ENCODE data around the gene TENM4.

DNA sequence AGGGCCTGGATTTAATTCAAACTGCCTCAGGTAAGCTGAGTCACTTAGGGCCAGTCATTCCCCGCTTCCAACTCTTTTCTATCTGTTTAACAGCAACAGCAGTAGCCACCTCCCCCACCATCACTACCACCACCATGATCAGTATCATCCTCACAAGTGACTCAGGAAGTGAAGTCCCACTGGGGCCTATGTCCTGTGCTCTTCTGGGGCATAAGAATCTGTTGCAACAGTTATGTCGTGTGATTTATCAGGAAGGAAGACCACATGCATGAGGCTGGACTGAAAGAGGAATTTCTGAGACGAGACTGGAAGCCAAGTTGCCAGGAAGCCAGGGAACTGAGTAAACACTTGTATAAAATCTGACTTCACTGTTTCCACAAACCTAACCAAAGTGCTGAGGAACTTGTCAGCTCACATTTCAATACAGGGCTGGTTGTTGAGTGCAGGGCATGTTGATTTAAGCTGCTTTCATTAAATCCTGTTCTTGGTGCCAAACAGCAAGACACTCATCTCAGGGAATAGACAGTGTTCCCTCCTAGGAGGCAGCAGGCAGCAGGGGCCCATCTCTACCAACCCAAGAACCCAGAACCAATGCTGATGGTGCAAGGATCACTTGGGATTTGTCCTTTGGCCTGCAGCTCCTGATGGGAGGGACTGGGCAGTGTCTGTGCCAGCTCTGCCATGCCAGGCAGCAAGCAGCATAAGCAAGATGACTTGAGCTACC is 639.5 kb downstream of the TENM4 start:
- TF ChIP-seq CTCF (IDR thresholded peaks at IDR 0.05; ENCODE audit: low read depth, low read length, missing input control), result no peak
- TF ChIP-seq ATF3 (IDR thresholded peaks at IDR 0.05), result no peak
- no peak for TF ChIP-seq RAD21 (IDR thresholded peaks at IDR 0.05)
- TF ChIP-seq, protein P1, sequence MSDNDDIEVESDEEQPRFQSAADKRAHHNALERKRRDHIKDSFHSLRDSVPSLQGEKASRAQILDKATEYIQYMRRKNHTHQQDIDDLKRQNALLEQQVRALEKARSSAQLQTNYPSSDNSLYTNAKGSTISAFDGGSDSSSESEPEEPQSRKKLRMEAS (IDR thresholded peaks at IDR 0.05), result no peak
- no peak for TF ChIP-seq RXRA (IDR thresholded peaks at IDR 0.05)
